ENCODE results near the gene MRPL45. TPM values are rescaled to one million over a fixed set of nuclear protein-coding genes. Genes with fewer than 3 reads are reported as not detected.

Gene MRPL45
- total and polyA plus RNA-seq, 4 donors, result 16.9 to 22.2 (median 19.0) TPM

DNA sequence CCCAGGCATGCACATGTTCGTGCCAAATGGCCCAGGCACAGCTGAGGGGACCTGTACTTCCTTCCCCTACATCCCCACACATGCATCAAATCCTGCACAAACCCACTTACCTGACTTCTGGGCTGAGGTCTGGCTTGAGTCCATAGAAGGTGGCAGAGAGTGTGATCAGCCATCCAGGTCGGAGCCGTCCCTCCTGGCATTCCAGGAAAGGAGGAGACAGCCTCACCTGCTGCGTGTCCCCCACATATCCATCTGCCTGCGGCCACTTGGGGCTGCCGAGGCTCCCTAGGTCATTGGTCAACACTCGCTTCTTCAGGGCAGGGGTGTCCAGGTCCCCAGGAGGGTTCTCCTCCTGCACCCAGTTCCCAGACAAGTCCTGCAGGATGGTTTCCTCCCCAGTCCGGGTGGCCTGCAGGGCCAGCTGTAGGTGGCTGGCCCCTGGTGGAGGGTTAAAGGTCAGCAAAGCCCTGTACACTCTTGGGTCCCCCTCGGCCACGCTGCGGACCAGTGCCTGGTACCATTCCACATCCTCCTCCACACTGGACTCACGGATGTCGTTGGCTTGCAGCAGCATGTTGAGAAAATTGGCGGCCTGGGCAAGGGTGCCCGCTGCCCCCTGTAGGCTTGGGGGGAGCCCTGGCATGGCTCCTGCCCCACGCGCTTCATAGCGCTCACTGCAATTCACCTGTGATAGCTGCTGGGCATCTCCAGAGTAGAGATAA is 46.1 kb downstream of the MRPL45 start (continued):
- TF ChIP-seq, protein P1, sequence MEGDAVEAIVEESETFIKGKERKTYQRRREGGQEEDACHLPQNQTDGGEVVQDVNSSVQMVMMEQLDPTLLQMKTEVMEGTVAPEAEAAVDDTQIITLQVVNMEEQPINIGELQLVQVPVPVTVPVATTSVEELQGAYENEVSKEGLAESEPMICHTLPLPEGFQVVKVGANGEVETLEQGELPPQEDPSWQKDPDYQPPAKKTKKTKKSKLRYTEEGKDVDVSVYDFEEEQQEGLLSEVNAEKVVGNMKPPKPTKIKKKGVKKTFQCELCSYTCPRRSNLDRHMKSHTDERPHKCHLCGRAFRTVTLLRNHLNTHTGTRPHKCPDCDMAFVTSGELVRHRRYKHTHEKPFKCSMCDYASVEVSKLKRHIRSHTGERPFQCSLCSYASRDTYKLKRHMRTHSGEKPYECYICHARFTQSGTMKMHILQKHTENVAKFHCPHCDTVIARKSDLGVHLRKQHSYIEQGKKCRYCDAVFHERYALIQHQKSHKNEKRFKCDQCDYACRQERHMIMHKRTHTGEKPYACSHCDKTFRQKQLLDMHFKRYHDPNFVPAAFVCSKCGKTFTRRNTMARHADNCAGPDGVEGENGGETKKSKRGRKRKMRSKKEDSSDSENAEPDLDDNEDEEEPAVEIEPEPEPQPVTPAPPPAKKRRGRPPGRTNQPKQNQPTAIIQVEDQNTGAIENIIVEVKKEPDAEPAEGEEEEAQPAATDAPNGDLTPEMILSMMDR (IDR thresholded peaks at IDR 0.05; ENCODE audit: low read depth, low read length, missing input control), result no peak

DNA sequence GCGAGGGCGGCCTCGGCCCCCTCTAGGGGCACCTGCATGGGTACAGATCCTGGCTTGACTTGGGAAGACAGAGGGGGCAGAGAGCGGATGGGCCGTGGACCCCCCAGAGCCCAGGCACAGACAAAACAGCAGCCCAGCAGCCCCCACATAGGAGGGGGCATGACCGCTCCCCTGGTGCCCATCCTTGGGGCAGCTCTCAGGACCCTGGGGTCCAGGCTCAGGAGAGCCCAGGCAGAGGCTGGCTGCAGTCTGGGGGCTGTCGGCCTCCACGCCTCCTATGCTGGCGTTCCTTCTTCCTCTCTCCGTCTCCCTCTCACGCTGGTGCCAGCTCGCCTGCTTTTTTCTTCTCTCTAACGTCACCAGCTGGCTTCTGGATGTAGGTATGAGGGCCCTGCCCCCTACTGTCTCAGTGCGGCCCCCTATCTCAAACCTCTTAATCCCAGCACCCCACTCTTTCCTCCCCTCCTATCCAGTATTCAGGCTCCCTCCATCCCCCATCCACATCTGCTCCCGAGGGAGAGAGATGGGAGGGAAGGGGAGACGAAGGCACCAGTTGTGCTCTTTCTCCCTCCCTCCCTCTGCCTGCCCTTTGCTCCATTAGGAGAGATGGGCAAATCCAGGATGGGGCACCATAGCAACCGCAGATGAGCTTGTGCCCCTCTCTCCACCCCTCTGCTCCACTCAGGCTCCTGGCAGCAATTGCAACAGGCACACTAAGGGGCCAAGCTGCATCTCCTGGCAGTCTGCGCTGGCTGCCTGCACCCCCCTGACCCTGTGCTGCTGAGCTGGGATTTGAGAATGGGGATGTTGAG is 46.8 kb downstream of the MRPL45 start, which contains the start of gene GPR179:
Gene GPR179 (minus strand): TSS at position 349 of the 812 bp plus-strand sequence. CDS start 167 bp downstream, at position 182.
- H3K9ac ChIP-seq (ENCODE audit: low read depth in 1 of 2, low read length in 2 of 2), result no peak within 1 kb of the TSS
- H3K36me3 ChIP-seq (ENCODE audit: control insufficient read depth in 4 of 4, insufficient read depth in 3 of 4, low read depth in 1 of 4, low read length in 3 of 4), result no peaks in the 10 kb centered on the region
- no peaks in the 10 kb centered on the region for H3K27me3 ChIP-seq (ENCODE audit: control insufficient read depth in 4 of 4, insufficient read depth in 4 of 4, low read length in 3 of 4)
- peaks cover 0 to 6% (median 3%) of the 10 kb centered on the region in 4 donors for H3K4me1 ChIP-seq (ENCODE audit: control insufficient read depth in 4 of 4, insufficient read depth in 4 of 4, low read length in 3 of 4)
- H3K9me3 ChIP-seq (ENCODE audit: control insufficient read depth in 4 of 4, low read length in 3 of 4), result no peaks in the 10 kb centered on the region
- no peak for DNase-seq (ENCODE audit: low spot score)
- 87% methylated on average over 18 of the region's 18 CpGs for WGBS
- TF ChIP-seq GABPA (IDR thresholded peaks at IDR 0.05 in 1 of 2, conservative IDR thresholded peaks at IDR 0.05 in 1 of 2), result no peak
- TF ChIP-seq, protein P2, sequence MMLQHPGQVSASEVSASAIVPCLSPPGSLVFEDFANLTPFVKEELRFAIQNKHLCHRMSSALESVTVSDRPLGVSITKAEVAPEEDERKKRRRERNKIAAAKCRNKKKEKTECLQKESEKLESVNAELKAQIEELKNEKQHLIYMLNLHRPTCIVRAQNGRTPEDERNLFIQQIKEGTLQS (IDR thresholded peaks at IDR 0.05), result no peak
- TF ChIP-seq EGR1 (IDR thresholded peaks at IDR 0.05; ENCODE audit: low read depth in 2 of 2), result no peak
- TF ChIP-seq RAD21 (IDR thresholded peaks at IDR 0.05), result no peak
- TF ChIP-seq FOXA2 (IDR thresholded peaks at IDR 0.05), result no peak
- TF ChIP-seq SP1 (IDR thresholded peaks at IDR 0.05), result no peak
- no peak for TF ChIP-seq TAF1 (conservative IDR thresholded peaks at IDR 0.05)
- TF ChIP-seq, protein P1 (IDR thresholded peaks at IDR 0.05; ENCODE audit: low read depth, low read length, missing input control), result no peak
- H3K4me3 ChIP-seq (ENCODE audit: low read depth in 1 of 3, low read length in 3 of 3), result no peak within 1 kb of the TSS
- no peak within 1 kb of the TSS for H3K27ac ChIP-seq (ENCODE audit: low read depth in 1 of 2, low read length in 2 of 2)

DNA sequence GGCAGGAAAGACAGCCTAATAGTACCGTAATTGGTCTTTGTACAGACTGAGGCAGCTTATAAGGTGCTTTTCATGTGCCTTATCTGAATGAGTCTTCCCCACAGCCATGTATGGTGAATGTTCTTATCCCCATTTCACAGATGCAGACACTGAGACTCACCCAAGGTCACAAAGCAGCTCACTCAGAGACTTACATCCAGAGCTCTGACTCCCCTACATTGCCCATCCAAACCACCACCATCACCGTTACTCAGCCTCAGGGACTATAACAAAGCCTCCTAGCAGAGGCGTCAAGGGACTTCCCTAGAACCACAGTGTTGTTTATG is 47.4 kb downstream of the MRPL45 start:
- no peak overlapping the region for H3K4me3 ChIP-seq (ENCODE audit: low read depth in 1 of 3, low read length in 3 of 3)
- DNase-seq (ENCODE audit: low spot score), result no peak
- no peak overlapping the region for H3K27ac ChIP-seq (ENCODE audit: low read depth in 1 of 2, low read length in 2 of 2)
- H3K9ac ChIP-seq (ENCODE audit: low read depth in 1 of 2, low read length in 2 of 2), result no peak overlapping the region
- H3K27me3 ChIP-seq (ENCODE audit: control insufficient read depth in 4 of 4, insufficient read depth in 4 of 4, low read length in 3 of 4), result no peaks in the 10 kb centered on the region
- no peaks in the 10 kb centered on the region for H3K36me3 ChIP-seq (ENCODE audit: control insufficient read depth in 4 of 4, insufficient read depth in 3 of 4, low read depth in 1 of 4, low read length in 3 of 4)
- 90% methylated on average over 3 of the region's 3 CpGs for WGBS
- peaks cover 0 to 9% (median 3%) of the 10 kb centered on the region in 4 donors for H3K4me1 ChIP-seq (ENCODE audit: control insufficient read depth in 4 of 4, insufficient read depth in 4 of 4, low read length in 3 of 4)
- H3K9me3 ChIP-seq (ENCODE audit: control insufficient read depth in 4 of 4, low read length in 3 of 4), result no peaks in the 10 kb centered on the region
- TF ChIP-seq, protein P3, sequence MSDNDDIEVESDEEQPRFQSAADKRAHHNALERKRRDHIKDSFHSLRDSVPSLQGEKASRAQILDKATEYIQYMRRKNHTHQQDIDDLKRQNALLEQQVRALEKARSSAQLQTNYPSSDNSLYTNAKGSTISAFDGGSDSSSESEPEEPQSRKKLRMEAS (IDR thresholded peaks at IDR 0.05), result no peak
- no peak for TF ChIP-seq FOXA2 (IDR thresholded peaks at IDR 0.05)
- TF ChIP-seq NR2F2 (IDR thresholded peaks at IDR 0.05), result no peak
- TF ChIP-seq EGR1 (IDR thresholded peaks at IDR 0.05; ENCODE audit: low read depth in 2 of 2), result no peak
- no peak for TF ChIP-seq TAF1 (conservative IDR thresholded peaks at IDR 0.05)
- TF ChIP-seq, protein P1 (IDR thresholded peaks at IDR 0.05; ENCODE audit: low read depth, low read length, missing input control), result no peak
- TF ChIP-seq HNF4G (IDR thresholded peaks at IDR 0.05), result no peak
- no peak for TF ChIP-seq GABPA (IDR thresholded peaks at IDR 0.05 in 1 of 2, conservative IDR thresholded peaks at IDR 0.05 in 1 of 2)
- no peak for TF ChIP-seq SP1 (IDR thresholded peaks at IDR 0.05)
- TF ChIP-seq, protein P2 (IDR thresholded peaks at IDR 0.05), result no peak
- no peak for TF ChIP-seq RAD21 (IDR thresholded peaks at IDR 0.05)

Data from liver (tissue), 9 donors.